HL-60 (cell line): ENCODE data around the gene TBC1D26.

Experiments
- POLR2AphosphoS5 ChIP-seq: IDR thresholded peaks from 2 replicates; pipeline ENCODE4 v1.6.1; 2012; ENCODE audit warnings: low read depth
- TF ChIP-seq, protein P1 (sequence below): IDR thresholded peaks from one replicate; pipeline ENCODE4 v1.5.1; 2011; ENCODE audit warnings: low read length, control low read depth, inconsistent platforms; ENCODE audit not compliant: insufficient read depth

- TF ChIP-seq, protein P1, sequence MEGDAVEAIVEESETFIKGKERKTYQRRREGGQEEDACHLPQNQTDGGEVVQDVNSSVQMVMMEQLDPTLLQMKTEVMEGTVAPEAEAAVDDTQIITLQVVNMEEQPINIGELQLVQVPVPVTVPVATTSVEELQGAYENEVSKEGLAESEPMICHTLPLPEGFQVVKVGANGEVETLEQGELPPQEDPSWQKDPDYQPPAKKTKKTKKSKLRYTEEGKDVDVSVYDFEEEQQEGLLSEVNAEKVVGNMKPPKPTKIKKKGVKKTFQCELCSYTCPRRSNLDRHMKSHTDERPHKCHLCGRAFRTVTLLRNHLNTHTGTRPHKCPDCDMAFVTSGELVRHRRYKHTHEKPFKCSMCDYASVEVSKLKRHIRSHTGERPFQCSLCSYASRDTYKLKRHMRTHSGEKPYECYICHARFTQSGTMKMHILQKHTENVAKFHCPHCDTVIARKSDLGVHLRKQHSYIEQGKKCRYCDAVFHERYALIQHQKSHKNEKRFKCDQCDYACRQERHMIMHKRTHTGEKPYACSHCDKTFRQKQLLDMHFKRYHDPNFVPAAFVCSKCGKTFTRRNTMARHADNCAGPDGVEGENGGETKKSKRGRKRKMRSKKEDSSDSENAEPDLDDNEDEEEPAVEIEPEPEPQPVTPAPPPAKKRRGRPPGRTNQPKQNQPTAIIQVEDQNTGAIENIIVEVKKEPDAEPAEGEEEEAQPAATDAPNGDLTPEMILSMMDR, result no peak
- TF ChIP-seq POLR2AphosphoS5, result no peak
Observed at GRCh38 chr17:15777717-15778116, 45.6 kb downstream of the TBC1D26 start.
